ENCODE results near the gene RAB8A. TPM values are rescaled to one million over a fixed set of nuclear protein-coding genes. Genes with fewer than 3 reads are reported as not detected.
"Not testable (repeated sequence)": the region's sequence is repeated elsewhere in the genome, so short reads cannot be mapped to it uniquely, and the experiment has no call there.

The RAB8A gene
- total RNA-seq, 6 experiments from 2014 or later: 93.5 to 103 (median 100) TPM

DNA sequence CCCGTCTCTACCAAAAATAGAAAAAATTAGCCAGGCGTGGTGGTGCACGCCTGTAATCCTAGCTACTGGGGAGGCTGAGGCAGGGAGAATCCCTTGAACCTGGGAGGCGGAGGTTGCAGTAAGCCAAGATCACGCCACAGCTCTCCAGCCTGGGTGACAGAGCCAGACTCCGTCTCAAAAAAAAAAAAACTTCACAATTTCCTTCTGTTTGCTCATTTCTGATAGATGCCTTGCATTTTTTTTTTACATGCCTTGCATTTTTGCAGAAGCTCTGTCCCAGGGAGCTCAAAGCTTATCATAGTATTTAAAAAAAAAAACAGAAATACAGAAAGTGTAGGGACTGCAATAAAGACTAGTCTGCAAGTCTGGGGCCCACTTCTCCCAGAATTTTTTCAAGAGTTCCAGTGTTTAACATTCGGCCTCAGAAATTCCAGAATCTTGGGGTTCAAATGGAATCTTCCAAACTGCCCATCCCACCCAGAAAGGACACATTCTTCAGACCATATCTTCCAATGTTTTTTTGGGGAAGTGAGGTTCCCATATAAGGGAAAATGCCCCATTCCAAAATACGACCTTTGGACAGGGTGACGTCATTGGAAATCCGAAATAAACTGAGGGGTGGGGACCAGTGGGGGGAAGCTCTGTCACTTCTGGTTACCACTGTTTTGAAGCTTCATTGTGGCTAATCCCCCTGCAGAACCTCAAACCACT, 17.2 kb upstream of the RAB8A start:
- peaks cover 23% of the 10 kb centered on the region for H3K27me3 Mint-ChIP-seq (ENCODE audit: insufficient read depth)
- H3K27ac Mint-ChIP-seq: peak overlapping the region; percentile 81
- TF ChIP-seq, protein P1, sequence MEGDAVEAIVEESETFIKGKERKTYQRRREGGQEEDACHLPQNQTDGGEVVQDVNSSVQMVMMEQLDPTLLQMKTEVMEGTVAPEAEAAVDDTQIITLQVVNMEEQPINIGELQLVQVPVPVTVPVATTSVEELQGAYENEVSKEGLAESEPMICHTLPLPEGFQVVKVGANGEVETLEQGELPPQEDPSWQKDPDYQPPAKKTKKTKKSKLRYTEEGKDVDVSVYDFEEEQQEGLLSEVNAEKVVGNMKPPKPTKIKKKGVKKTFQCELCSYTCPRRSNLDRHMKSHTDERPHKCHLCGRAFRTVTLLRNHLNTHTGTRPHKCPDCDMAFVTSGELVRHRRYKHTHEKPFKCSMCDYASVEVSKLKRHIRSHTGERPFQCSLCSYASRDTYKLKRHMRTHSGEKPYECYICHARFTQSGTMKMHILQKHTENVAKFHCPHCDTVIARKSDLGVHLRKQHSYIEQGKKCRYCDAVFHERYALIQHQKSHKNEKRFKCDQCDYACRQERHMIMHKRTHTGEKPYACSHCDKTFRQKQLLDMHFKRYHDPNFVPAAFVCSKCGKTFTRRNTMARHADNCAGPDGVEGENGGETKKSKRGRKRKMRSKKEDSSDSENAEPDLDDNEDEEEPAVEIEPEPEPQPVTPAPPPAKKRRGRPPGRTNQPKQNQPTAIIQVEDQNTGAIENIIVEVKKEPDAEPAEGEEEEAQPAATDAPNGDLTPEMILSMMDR (IDR thresholded peaks at IDR 0.05): no peak
- peaks cover 71% of the 10 kb centered on the region for H3K36me3 Mint-ChIP-seq (ENCODE audit: low read depth)
- H3K4me1 Mint-ChIP-seq (ENCODE audit: low read depth): peaks cover 51% of the 10 kb centered on the region
- H3K4me3 Mint-ChIP-seq: no peak overlapping the region
- H3K9me3 Mint-ChIP-seq: no peaks in the 10 kb centered on the region
- DNase-seq: no peak

GRCh38 chr19:16095071-16095571, 16.6 kb upstream of the RAB8A start:
- H3K4me3 Mint-ChIP-seq: no peak overlapping the region; the same call in 1 of the 2 replicates
- DNase-seq: no peak
- H3K27me3 Mint-ChIP-seq (ENCODE audit: insufficient read depth): peaks cover 19% of the 10 kb centered on the region
- TF ChIP-seq, protein P1 (IDR thresholded peaks at IDR 0.05): no peak
- no peaks in the 10 kb centered on the region for H3K9me3 Mint-ChIP-seq
- H3K36me3 Mint-ChIP-seq (ENCODE audit: low read depth): peaks cover 72% of the 10 kb centered on the region
- H3K4me1 Mint-ChIP-seq (ENCODE audit: low read depth): peaks cover 52% of the 10 kb centered on the region
- H3K27ac Mint-ChIP-seq: peak overlapping the region; percentile 81

DNA sequence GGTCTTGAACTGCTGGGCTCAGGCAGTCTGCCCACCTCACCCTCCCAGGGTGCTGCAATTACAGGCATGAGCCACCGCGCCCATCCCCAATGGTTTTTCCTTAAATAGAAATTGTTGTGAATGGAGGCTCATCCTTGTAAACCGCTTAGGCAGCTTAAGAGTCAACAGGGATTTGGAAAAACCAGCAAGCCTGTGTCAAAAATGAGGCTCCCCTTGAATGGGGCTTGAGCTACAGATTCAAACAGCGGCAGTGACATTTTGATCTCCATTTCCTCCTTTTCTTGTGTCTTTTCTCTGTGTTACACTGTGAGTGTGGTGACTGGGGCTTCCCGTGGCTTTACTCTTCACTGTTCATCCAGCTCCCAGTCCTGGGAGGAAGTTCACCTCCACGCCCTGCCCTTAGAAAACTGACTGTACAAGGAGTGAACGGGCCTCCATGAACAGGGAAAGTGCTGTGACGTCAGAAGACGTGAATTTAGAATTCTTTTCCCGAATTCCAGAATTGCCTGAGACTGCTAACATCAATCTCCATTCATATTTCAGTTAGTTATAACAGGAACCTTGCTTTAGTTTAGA, 15.3 kb upstream of the RAB8A start:
- TF ChIP-seq, protein P1 (IDR thresholded peaks at IDR 0.05): no peak
- DNase-seq: no peak
- peaks cover 70% of the 10 kb centered on the region for H3K36me3 Mint-ChIP-seq (ENCODE audit: low read depth)
- H3K9me3 Mint-ChIP-seq: no peaks in the 10 kb centered on the region
- H3K4me1 Mint-ChIP-seq (ENCODE audit: low read depth): peaks cover 52% of the 10 kb centered on the region
- peaks cover 19% of the 10 kb centered on the region for H3K27me3 Mint-ChIP-seq (ENCODE audit: insufficient read depth)
- H3K27ac Mint-ChIP-seq: peak overlapping the region; percentile 69
- H3K4me3 Mint-ChIP-seq: no peak overlapping the region

DNA sequence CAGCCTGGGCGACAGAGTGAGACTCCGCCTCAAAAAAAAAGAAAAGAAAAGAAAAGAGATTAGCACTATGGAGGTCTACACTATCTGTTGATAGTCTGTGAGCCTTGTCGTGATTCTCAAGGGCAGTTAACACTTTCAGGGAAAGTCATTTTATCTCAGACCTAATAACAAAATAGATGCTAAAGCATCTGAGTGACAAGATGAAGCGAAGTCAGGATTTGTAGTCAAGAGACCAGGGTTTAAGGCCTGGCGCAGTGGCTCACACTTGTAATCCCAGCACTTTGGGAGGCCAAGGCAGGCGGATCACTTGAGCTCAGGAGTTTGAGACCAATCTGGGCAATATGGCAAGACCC, 13.3 kb upstream of the RAB8A start:
- Mint-ChIP-seq H3K4me1 (ENCODE audit: low read depth) (peaks cover 38% of the 10 kb centered on the region), H3K27ac (peak overlapping the region; percentile 70), H3K4me3 (peak overlapping the region; percentile 39; the same call in 1 of the 2 replicates), H3K27me3 (ENCODE audit: insufficient read depth) (peaks cover 23% of the 10 kb centered on the region), H3K9me3 (no peaks in the 10 kb centered on the region), H3K36me3 (ENCODE audit: low read depth) (peaks cover 66% of the 10 kb centered on the region)
- no peak for DNase-seq
- TF ChIP-seq, protein P1 (IDR thresholded peaks at IDR 0.05): no peak

DNA sequence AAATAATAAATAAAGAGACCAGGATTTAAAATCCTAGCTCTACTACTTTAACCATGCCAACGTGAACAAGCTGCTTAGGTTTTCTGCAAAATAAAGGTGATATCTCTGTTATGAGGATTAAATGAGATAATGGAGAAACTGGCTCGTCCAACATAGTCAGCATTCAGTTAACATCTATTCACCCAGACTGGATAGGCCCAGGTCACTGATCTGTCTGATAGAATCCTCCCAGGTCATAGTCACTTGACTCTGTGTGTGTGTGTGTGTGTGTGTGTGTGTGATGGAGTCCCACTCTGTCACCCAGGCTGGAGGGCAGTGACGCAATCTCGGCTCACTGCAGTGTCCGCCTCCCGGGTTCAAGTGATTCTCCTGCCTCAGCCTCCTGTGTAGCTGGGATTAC, 12.9 kb upstream of the RAB8A start:
- no peak for DNase-seq
- Mint-ChIP-seq H3K9me3 (no peaks in the 10 kb centered on the region), H3K4me3 (no peak overlapping the region), H3K4me1 (ENCODE audit: low read depth) (peaks cover 34% of the 10 kb centered on the region), H3K27me3 (ENCODE audit: insufficient read depth) (peaks cover 27% of the 10 kb centered on the region), H3K36me3 (ENCODE audit: low read depth) (peaks cover 65% of the 10 kb centered on the region), H3K27ac (peak overlapping the region; percentile 31; the same call in 1 of the 2 replicates)
- TF ChIP-seq, protein P1 (IDR thresholded peaks at IDR 0.05): no peak

GRCh38 chr19:16099314-16099965, 12.2 kb upstream of the RAB8A start:
- H3K27me3 Mint-ChIP-seq (ENCODE audit: insufficient read depth): peaks cover 28% of the 10 kb centered on the region
- peaks cover 64% of the 10 kb centered on the region for H3K36me3 Mint-ChIP-seq (ENCODE audit: low read depth)
- H3K9me3 Mint-ChIP-seq, DNase-seq, H3K4me3 Mint-ChIP-seq: not testable (repeated sequence)
- H3K4me1 Mint-ChIP-seq (ENCODE audit: low read depth): peaks cover 33% of the 10 kb centered on the region
- H3K27ac Mint-ChIP-seq: peak overlapping the region; percentile 56
